Endothelial cell of umbilical vein (primary cell): ENCODE results near the gene RFX7. TPM values are rescaled to one million over a fixed set of nuclear protein-coding genes. Genes with fewer than 3 reads are reported as not detected.

ENCODE experiments used
- BruUV-seq: library from RNA; stranded (reverse); fragments of 400-500 nt; replicated peaks from 2 replicates; lab custom pipeline; 2021; lab: Mats Ljungman, UMichigan
- CTCF ChIA-PET: fragments of 300-600, 350-600 bp; sonication (Branson Sonifier 250); formaldehyde crosslinking; loops from one replicate; lab custom pipeline; 2021; ENCODE audit warnings: antibody characterized with exemption, inconsistent platforms; lab: Charles Lee
- POLR2A ChIA-PET: fragments of 300-600, 350-600 bp; sonication (Branson Sonifier 250); formaldehyde crosslinking; loops from one replicate; lab custom pipeline; 2021; ENCODE audit warnings: antibody characterized with exemption, inconsistent platforms; lab: Charles Lee
- DNase-seq: peaks from one replicate; pipeline ENCODE4 v3.0.0-alpha.2; 2011; ENCODE audit warnings: low read depth, low spot score
- FAIRE-seq: peaks from 2 replicates; lab custom pipeline; 2011; peaks lifted over from hg19 to GRCh38; lab: Jason Lieb, UNC
- H2AFZ ChIP-seq: 2 replicates; pipeline ENCODE4 v1.6.0; 2012; ENCODE audit warnings: low read depth, low read length, control low read depth, inconsistent platforms
- H3K27ac ChIP-seq: 2 replicates; pipeline ENCODE4 v1.5.1; 2011; ENCODE audit warnings: low read depth, mild to moderate bottlenecking, control low read depth, low read length, moderate library complexity; ENCODE audit not compliant: insufficient read depth
- H3K27me3 ChIP-seq, 2 experiments: 2 replicates each; pipeline versions ENCODE4 v1.6.0 to v1.6.1; 2011; ENCODE audit warnings: low read length in 2 of 2, mixed read lengths in 1 of 2; ENCODE audit not compliant: control insufficient read depth in 2 of 2, insufficient read depth in 2 of 2
- H3K36me3 ChIP-seq, 2 experiments: 2 replicates in 1 of 2; 3 replicates in 1 of 2; pipeline ENCODE4 v1.5.1; 2011; ENCODE audit warnings: low read length in 2 of 2, mild to moderate bottlenecking in 1 of 2, moderate library complexity in 1 of 2; ENCODE audit not compliant: control insufficient read depth in 2 of 2, insufficient read depth in 2 of 2; ENCODE audit errors: extremely low read depth in 1 of 2
- H3K4me1 ChIP-seq: 3 replicates; pipeline ENCODE4 v1.5.1; 2011; ENCODE audit warnings: mild to moderate bottlenecking, low read length; ENCODE audit not compliant: control insufficient read depth, insufficient read depth; ENCODE audit errors: extremely low read depth
- H3K4me2 ChIP-seq: 2 replicates; pipeline ENCODE4 v1.6.1; 2011; ENCODE audit warnings: low read length, control low read depth, mixed read lengths; ENCODE audit not compliant: insufficient read depth
- H3K4me3 ChIP-seq, 3 experiments: fragments of 200-600 bp in 1 of 3; sonication (generic), shearing (Covaris generic) in 1 of 3; replicated peaks in 1 of 3; 2 replicates each; pipeline ENCODE4 v1.5.1; 2011 to 2016; ENCODE audit warnings: control low read depth in 3 of 3, low read length in 3 of 3, mild to moderate bottlenecking in 2 of 3, inconsistent platforms in 1 of 3, low read depth in 1 of 3, moderate library complexity in 1 of 3; ENCODE audit not compliant: insufficient read depth in 1 of 3
- H3K79me2 ChIP-seq: 2 replicates; pipeline ENCODE4 v1.6.0; 2012; ENCODE audit warnings: low read length, inconsistent platforms; ENCODE audit not compliant: control insufficient read depth, insufficient read depth
- H3K9ac ChIP-seq: replicated peaks from 2 replicates; pipeline ENCODE3; 2011; ENCODE audit warnings: low read length, control low read depth; ENCODE audit not compliant: insufficient read depth; ENCODE audit errors: extremely low read depth
- H3K9me1 ChIP-seq: replicated peaks from 3 replicates; pipeline ENCODE4 v1.6.0; 2011; ENCODE audit warnings: mild to moderate bottlenecking, low read length; ENCODE audit not compliant: control insufficient read depth, insufficient read depth; ENCODE audit errors: extremely low read depth
- H3K9me3 ChIP-seq: replicated peaks from 2 replicates; pipeline ENCODE4 v1.5.1; 2012; ENCODE audit warnings: low read length, inconsistent platforms; ENCODE audit not compliant: control insufficient read depth, insufficient read depth
- H4K20me1 ChIP-seq: replicated peaks from 2 replicates; pipeline ENCODE3; 2011; ENCODE audit warnings: mild to moderate bottlenecking, low read length; ENCODE audit not compliant: control insufficient read depth, insufficient read depth; ENCODE audit errors: extremely low read depth
- CTCF ChIP-seq, 2 donors: IDR thresholded peaks; 1 replicate in 1 of 2; 2 replicates in 1 of 2; pipeline ENCODE4 v1.5.1; 2011; ENCODE audit warnings: low read length in 2 of 2, mild to moderate bottlenecking in 2 of 2, moderate library complexity in 2 of 2, control low read depth in 1 of 2, inconsistent platforms in 1 of 2, low read depth in 1 of 2; ENCODE audit not compliant: insufficient read depth in 1 of 2; ENCODE audit errors: extremely low read depth in 1 of 2
- EZH2 ChIP-seq: IDR thresholded peaks from 2 replicates; pipeline ENCODE4 v1.6.1; 2012; ENCODE audit warnings: borderline replicate concordance, low read depth, mild to moderate bottlenecking, moderate library complexity, low read length, inconsistent platforms; ENCODE audit not compliant: severe bottlenecking
- FOS ChIP-seq: IDR thresholded peaks from 2 replicates; pipeline ENCODE4 v1.6.1; 2011; ENCODE audit warnings: mild to moderate bottlenecking, low read length, moderate library complexity, borderline replicate concordance; ENCODE audit not compliant: insufficient read depth
- GATA2 ChIP-seq: IDR thresholded peaks from 2 replicates; pipeline ENCODE4 v1.7.0; 2011; ENCODE audit warnings: low read depth, mild to moderate bottlenecking, moderate library complexity, mixed read lengths, low read length; ENCODE audit not compliant: insufficient read length, insufficient read depth
- JUN ChIP-seq: IDR thresholded peaks from 2 replicates; pipeline ENCODE4 v1.6.1; 2011; ENCODE audit warnings: borderline replicate concordance, low read depth; ENCODE audit not compliant: insufficient read length, insufficient read depth
- MAX ChIP-seq: IDR thresholded peaks from 2 replicates; pipeline ENCODE4 v1.6.1; 2011; ENCODE audit not compliant: insufficient read depth, insufficient read length
- MYC ChIP-seq: IDR thresholded peaks from one replicate; pipeline ENCODE4 v1.6.1; 2011; ENCODE audit warnings: mild to moderate bottlenecking, low read depth, low read length
- POLR2A ChIP-seq: IDR thresholded peaks from 2 replicates; pipeline ENCODE4 v1.6.1; 2012; ENCODE audit warnings: low read depth, mild to moderate bottlenecking, control low read depth, low read length
- POLR2AphosphoS5 ChIP-seq: IDR thresholded peaks from 2 replicates; pipeline ENCODE4 v1.6.1; 2012; ENCODE audit warnings: low read depth, mild to moderate bottlenecking, control low read depth, low read length, moderate library complexity; ENCODE audit not compliant: insufficient read depth
- dilution Hi-C: fragments of 300-500 bp; cut with MboI; formaldehyde crosslinking; loops from one replicate; pipeline ENCODE4 v1.15.0; 2019; ENCODE audit warnings: low sequenced_read_pairs; ENCODE audit not compliant: extremely low pct_ligation_motif_present
- intact Hi-C: fragments of 100-400 bp; cut with micrococcal nuclease; formaldehyde crosslinking; loops from one replicate; pipeline ENCODE4 v1.10.0; 2022
- polyA plus RNA-seq, 4 experiments: library from polyadenylated mRNA; depleted of rRNA in 3 of 4; stranded (reverse) in 3 of 4; unstranded in 1 of 4; fragments of >200 nt; gene quantifications; 2 replicates each; pipeline versions ENCODE4 v1.2.1 to v1.2.3, GENCODE V29; 2011 to 2012; ENCODE audit warnings: missing spikeins in 1 of 4
- total RNA-seq: library from RNA; stranded (reverse); gene quantifications from 2 replicates; pipeline ENCODE4 v1.2.3, GENCODE V29; 2021

Gene RFX7
- total and polyA plus RNA-seq, 2 donors (not counting 3 experiments of a cell fraction or from before 2014, with no cell fraction given): 6.3 to 23.0 TPM

GRCh38 chr15:56059716-56060115 lies 184.0 kb downstream of the RFX7 start:
- Histone ChIP-seq H3K9me1 (no peaks in the 10 kb centered on the region), H3K9me3 (no peaks in the 10 kb centered on the region), H3K36me3 (no peaks in the 10 kb centered on the region), H3K27ac (no peak overlapping the region), H2AFZ (no peak overlapping the region), H3K27me3 (peaks cover 0 to 8% of the 10 kb centered on the region in 2 experiments), H3K79me2 (no peaks in the 10 kb centered on the region), H3K4me1 (no peaks in the 10 kb centered on the region), H3K4me3 (no peak overlapping the region), H3K9ac (no peak overlapping the region), H3K4me2 (no peak overlapping the region), H4K20me1 (no peaks in the 10 kb centered on the region)
- TF ChIP-seq POLR2A (no peak), MYC (no peak), FOS (no peak), EZH2 (no peak), GATA2 (no peak), POLR2AphosphoS5 (no peak), CTCF (IDR thresholded peaks at IDR 0.05; ENCODE audit: extremely low read depth in 1 of 2, insufficient read depth in 1 of 2, low read depth in 1 of 2, low read length in 2 of 2) (no peak), JUN (no peak), MAX (no peak)
- FAIRE-seq (no peak), DNase-seq (no peak)
- no TSS peak for BruUV-seq
- dilution Hi-C loops: no loop called here
- CTCF ChIA-PET: no interaction called here
- POLR2A ChIA-PET: no interaction called here
- intact Hi-C loops: no loop called here
